ENCODE measurements around the gene STK40. TPM values are rescaled to one million over a fixed set of nuclear protein-coding genes. Genes with fewer than 3 reads are reported as not detected.

The STK40 gene
- total and polyA plus RNA-seq, 8 donors = 14.0 to 57.4 (median 28.4) TPM

GRCh38 chr1:36307601-36308330 is 78.0 kb downstream of the STK40 start:
- intact Hi-C loops (cut with DNase I; ENCODE audit: low total_unique reads) = no loop called here
- H3K27me3 ChIP-seq = no peaks in the 10 kb centered on the region
- peaks cover 10 to 27% (median 23%) of the 10 kb centered on the region in 4 donors for H3K4me1 ChIP-seq
- peaks cover 17 to 34% (median 21%) of the 10 kb centered on the region in 4 donors for H3K36me3 ChIP-seq
- no peaks in the 10 kb centered on the region for H3K9me3 ChIP-seq
- WGBS, 5 donors = 81 to 94% (median 92%) methylated on average over 8 to 10 of the region's 10 CpGs
- H3K27ac ChIP-seq = peak overlapping the region in 2 of 5 donors; percentile 86 to 88
- no peak for DNase-seq
- TF ChIP-seq EP300 (IDR thresholded peaks at IDR 0.05) (no peak), CTCF (IDR thresholded peaks at IDR 0.05) (no peak), POLR2A (IDR thresholded peaks at IDR 0.05) (no peak), POLR2AphosphoS5 (IDR thresholded peaks at IDR 0.05) (no peak)
- H3K4me3 ChIP-seq = peak overlapping the region; percentile 54 to 84 (median 75)

GRCh38 chr1:36306902-36307456 is 78.7 kb downstream of the STK40 start:
- WGBS, 5 donors = 2 to 3% (median 2%) methylated on average over 26 to 46 of the region's 46 CpGs
- peaks cover 23 to 41% (median 29%) of the 10 kb centered on the region in 4 donors for H3K36me3 ChIP-seq
- peaks cover 10 to 27% (median 23%) of the 10 kb centered on the region in 4 donors for H3K4me1 ChIP-seq
- H3K27me3 ChIP-seq = no peaks in the 10 kb centered on the region
- no peaks in the 10 kb centered on the region for H3K9me3 ChIP-seq
- peak; percentile 92 to 98 for DNase-seq
- H3K27ac ChIP-seq = peak overlapping the region; percentile 81 to 88 (median 86)
- H3K4me3 ChIP-seq = peak overlapping the region; percentile 54 to 84 (median 75)
- no peak for TF ChIP-seq EP300 (IDR thresholded peaks at IDR 0.05)
- peak; percentile 22 to 82 (median 77) for TF ChIP-seq POLR2AphosphoS5 (IDR thresholded peaks at IDR 0.05)
- intact Hi-C loops (cut with DNase I; ENCODE audit: low total_unique reads) = no loop called here

GRCh38 chr1:36306210-36306901 is 79.4 kb downstream of the STK40 start, which contains the start of gene SH3D21:
SH3D21 (plus strand) TSS chr1:36306368; CDS start chr1:36306421, 53 bp downstream.
- DNase-seq = peak; percentile 67 to 86
- peaks cover 30 to 45% (median 35%) of the 10 kb centered on the region in 4 donors for H3K36me3 ChIP-seq
- H3K4me1 ChIP-seq = peaks cover 10 to 27% (median 23%) of the 10 kb centered on the region in 4 donors
- no peaks in the 10 kb centered on the region for H3K9me3 ChIP-seq
- intact Hi-C loops (cut with DNase I; ENCODE audit: low total_unique reads) = no loop called here
- 0 to 6% (median 2%) methylated on average over 33 to 65 of the region's 65 CpGs for WGBS, 5 donors
- H3K27me3 ChIP-seq = no peaks in the 10 kb centered on the region
- peak within 1 kb of the TSS; percentile 54 to 84 (median 75) for H3K4me3 ChIP-seq
- H3K27ac ChIP-seq = peak within 1 kb of the TSS; percentile 81 to 88 (median 86)
- TF ChIP-seq EP300 (IDR thresholded peaks at IDR 0.05) = no peak
- TF ChIP-seq CTCF (IDR thresholded peaks at IDR 0.05) = peak in 1 of 7 experiments; percentile 21
- peak in 1 of 3 donors; percentile 36 for TF ChIP-seq POLR2AphosphoS5 (IDR thresholded peaks at IDR 0.05)

GRCh38 chr1:36305915-36306209 is 79.9 kb downstream of the STK40 start:
- no peaks in the 10 kb centered on the region for H3K27me3 ChIP-seq
- H3K4me3 ChIP-seq = peak overlapping the region; percentile 54 to 84 (median 75)
- H3K9me3 ChIP-seq = no peaks in the 10 kb centered on the region
- H3K36me3 ChIP-seq = peaks cover 34 to 45% (median 40%) of the 10 kb centered on the region in 4 donors
- peak in 1 of 2 donors; percentile 67 for DNase-seq
- peaks cover 10 to 28% (median 23%) of the 10 kb centered on the region in 4 donors for H3K4me1 ChIP-seq
- 52 to 63% (median 61%) methylated on average over 6 to 7 of the region's 7 CpGs for WGBS, 5 donors
- peak overlapping the region; percentile 81 to 88 (median 86) for H3K27ac ChIP-seq
- TF ChIP-seq POLR2AphosphoS5 (IDR thresholded peaks at IDR 0.05) = no peak
- intact Hi-C loops (cut with DNase I; ENCODE audit: low total_unique reads) = no loop called here
